ENCODE results near the gene SMIM27.
A peak's percentile ranks its signal among the peaks of the same experiment; 100 is the strongest.
"Not testable (repeated sequence)": the region's sequence is repeated elsewhere in the genome, so short reads cannot be mapped to it uniquely, and the experiment has no call there.

The SMIM27 gene, protein sequence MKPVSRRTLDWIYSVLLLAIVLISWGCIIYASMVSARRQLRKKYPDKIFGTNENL

DNA sequence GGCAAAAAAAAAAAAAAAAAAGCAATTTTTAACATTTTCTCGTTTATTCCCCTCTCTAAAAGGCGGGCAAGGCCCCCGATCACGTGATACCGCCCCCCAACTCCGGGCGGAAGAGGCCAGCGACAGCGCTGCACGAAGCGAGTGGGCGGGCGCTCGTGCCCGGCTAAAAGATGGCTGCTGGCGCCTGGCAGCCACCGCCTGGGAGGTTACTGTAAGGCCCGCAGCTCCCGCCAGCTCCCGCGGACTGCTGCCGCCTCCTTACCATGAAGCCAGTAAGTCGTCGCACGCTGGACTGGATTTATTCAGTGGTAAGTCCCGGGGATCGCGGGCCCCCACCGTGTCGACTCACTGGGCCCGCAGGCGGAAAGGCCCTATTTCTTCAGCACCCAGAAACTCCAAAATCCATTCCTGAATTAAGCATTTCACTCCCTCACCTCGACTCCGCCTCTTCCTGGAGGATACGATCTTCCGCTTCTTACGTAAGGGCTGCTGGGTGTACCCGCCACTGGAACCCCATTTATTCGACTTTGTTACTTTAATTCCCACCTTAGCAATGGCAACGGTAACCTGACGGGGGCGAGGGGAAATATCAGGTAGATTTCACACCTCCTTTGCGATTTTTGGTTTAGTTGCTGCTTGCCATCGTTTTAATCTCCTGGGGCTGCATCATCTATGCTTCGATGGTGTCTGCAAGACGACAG is at the start of gene SMIM27, which contains the start of gene TOPORS:
SMIM27 (plus strand) TSS at position 156 of the 701 bp plus-strand sequence; CDS start at position 264, 108 bp downstream.
TOPORS (minus strand) TSS at position 415 of the 701 bp plus-strand sequence; CDS start at position 265, 150 bp downstream.
- peak; percentile 97 for DNase-seq (ENCODE audit: low read depth, low spot score)

DNA sequence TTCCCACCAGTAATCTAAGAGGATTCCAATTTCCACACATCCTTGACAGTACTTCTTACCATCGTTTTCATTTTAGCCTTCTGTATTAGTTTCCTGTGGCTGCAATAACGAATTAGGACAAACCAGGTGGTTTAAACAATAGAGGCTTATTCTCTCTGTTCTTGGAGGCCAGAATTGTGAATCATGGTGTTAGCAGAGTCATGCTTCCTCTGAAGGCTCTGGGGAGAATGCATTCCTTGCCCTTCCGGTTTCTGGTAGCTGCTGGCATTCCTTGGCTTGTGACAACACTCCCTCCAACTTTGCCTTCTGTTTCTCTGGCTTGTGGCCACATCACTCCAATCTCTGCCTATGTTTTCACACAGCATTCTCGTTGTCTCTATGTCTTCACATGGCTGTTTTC is 49.7 kb upstream of the SMIM27 start:
- peak; percentile 70 for DNase-seq (ENCODE audit: low read depth, low spot score)

DNA sequence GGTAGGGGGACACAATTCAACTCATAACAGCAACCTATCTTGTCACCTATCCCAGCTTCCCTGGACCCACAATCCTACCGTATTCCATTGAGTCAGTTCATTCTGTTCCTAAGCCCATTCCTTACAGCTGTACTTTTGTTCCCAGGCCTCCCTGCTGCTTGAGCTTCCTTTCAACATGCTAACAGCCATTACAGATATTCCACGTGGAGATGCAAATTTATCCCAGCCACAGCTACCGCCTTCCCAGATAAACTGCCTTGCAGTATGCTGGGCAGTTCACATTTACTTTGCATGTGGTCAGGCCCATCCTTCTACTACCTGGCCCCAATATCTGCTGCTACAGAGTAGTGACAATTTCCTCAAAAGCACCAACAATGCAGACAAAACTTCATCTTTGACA is 49.1 kb upstream of the SMIM27 start:
- DNase-seq (ENCODE audit: low read depth, low spot score) = no peak

DNA sequence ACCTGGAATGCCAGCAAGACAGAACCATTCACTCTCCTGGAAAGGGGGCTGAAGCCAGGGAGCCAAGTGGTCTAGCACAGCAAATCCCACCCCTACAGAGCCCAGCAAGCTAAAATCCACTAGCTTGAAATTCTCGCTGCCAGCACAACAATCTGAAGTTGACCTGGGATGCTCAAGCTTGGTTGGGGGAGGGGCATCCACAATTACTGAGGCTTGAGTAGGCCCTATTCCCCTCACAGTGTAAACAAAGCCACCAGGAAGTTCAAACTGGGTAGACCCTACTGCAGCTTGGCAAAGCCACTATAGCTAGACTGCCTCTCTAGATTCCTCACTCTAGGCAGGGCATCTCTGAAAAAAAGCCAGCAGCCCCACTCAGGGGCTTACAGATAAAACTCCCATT is 43.4 kb upstream of the SMIM27 start:
- DNase-seq (ENCODE audit: low read depth, low spot score) = no peak

DNA sequence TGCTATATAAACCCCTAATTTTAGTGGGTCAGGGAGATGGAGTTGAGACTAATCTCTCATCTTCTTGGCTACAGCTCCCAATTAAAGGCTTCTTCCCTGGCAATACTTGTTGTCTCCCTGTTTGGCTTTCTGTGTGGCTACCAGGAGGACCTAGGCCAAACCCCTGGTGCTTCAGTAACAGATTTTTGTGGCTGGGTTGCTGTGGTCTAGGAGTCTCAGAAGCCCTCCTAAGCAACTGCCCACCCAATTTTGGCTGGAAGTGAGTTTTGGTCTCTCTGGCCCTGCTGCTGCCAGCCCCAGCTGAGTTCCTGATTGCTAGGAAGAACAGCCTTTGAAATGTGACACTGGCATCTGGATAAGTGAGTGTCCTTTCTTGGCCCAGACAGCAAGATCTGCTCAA is 35.9 kb upstream of the SMIM27 start:
- DNase-seq (ENCODE audit: low read depth, low spot score) = no peak

DNA sequence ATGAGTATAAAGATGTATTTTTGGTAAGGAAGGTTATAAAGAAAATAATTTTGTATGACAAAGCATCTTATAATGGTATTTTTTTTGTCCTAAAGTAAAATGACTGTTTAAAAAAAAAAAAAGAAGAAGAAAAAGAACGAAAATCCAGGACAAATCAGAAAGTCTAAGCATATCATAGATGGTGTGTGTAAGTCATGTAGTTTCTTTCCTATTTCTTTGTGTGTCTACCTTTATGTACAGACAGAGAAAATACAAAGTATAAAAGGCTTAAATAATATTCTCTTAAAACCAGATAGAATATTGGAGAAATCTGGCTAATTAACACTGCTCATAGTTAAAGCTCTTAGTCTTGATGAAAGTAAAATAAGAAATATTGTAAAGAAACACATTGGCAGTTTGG is 33.9 kb upstream of the SMIM27 start:
- no peak for DNase-seq (ENCODE audit: low read depth, low spot score)

DNA sequence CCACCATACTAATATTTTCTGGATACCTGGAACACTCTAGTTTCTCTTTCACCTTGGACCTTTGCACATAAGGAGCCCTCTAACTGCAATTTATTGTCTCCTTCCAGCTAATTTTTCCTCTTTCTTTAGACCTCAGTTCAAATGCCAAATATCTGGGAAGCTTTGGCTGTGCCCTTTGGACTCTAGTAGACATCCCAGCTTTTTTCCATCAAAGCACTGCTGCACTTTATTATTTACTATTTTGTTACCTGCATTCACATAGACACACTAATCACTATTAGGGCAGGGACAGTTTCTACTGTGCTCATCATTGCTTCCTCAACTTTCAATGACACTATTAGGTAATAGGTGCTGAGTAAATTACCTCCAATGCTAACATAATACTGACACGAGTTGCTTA is 28.2 kb upstream of the SMIM27 start:
- no peak for DNase-seq (ENCODE audit: low read depth, low spot score)

DNA sequence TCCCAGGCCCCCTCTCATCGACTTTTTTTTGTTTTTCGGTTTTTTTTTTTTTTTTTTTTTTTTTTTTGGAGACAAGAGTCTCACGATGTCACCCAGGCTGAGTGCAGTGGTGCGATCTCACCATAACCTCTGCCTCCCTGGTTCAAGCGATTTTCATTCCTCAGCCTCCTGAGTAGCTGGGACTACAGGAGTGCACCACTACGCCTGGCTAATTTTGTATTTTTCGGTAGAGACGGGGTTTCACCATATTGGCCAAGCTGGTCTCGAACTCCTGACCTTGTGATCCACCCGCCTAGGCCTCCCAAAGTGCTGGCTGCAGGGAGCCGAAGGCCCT is 27.6 kb upstream of the SMIM27 start:
- not testable (repeated sequence) for DNase-seq (ENCODE audit: low read depth, low spot score)

DNA sequence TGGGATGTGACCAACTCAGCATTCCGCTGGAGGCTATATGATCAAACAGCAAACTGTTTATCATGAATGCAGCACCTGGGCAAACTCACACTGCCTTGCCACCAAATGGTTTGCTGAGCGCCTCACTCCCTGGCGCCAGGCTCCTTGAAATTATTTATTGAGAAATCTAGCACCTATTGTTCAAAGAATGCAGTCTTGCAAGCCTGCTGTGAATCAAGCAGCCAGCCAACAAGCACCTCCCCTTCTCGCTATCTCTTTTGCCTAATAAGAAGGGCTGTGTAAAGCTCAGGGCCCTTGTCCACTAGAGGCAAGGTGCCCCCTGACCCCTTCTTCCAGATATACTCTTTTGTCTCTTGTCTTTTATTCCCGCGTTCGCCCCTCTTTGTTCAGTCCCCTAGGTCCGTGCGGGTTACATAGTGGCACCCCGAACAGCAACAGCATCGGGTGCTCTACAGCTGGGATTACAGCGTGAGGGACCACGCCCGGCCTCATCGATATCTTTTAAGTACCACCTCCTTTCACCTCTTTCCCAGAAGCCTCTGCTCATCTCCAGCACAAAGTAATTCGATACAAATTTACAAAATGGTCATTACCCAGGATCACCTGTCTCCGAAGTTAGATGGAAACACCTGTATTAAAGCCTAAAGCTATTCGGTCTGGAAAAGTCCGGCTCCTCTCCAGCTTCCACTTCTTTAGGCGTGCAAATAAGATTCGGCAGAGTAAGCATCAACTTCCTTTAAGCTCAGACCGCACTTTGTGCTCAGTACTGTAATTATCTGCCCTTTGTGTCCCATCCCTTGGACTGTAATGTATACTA is 27.0 kb upstream of the SMIM27 start:
- DNase-seq (ENCODE audit: low read depth, low spot score) = peak; percentile 17

DNA sequence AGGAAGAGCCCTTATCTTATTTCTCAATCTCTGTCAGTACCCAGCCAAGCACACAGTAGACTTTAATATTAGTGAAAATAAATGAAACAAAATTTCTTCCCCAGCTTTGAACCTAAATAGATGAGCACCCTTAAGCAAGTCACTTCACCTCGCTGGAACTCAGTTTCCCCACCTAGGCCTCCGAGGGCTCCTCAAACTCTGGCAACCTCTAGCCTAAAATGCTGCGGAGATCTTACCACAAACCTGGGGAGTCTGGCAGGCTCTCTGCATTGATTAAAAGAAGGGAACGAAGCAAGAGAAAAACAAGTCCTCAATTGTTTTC is 26.5 kb upstream of the SMIM27 start:
- no peak for DNase-seq (ENCODE audit: low read depth, low spot score)

DNA sequence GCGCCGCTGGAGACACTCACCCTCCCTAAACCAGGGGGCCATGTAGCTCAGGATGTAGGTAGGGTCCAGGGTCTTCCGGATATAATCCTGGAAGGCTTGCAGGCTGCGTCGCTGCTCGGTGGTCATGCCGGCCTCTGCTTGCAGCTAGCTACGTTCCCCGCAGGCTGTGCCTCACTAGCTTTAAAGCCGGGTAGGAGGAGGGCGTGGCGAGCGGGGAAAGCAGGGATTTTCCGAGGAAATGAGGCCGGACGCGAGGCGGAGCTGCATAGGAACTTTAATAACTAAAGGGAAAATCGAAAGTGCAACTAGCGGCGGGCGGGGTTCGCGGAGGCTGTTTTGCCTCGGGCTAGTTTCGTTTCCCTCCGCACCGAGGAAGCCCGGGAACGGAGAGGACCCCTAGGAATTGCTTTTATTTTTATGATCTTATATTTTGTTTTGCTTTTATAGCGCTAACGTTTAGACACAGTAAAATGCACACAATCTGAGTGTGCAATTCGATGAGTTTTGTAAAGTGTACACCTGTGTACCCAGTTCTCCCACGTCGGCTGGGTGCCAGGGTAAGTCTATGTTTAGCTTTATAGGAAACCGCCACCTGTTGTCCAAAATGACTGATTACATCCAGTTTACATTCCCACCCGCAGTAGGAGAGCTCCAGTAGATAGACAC is 26.0 kb upstream of the SMIM27 start, which contains the start of gene RIGI:
RIGI (minus strand) TSS at position 156 of the 666 bp plus-strand sequence; CDS start at position 126, 30 bp downstream.
- DNase-seq (ENCODE audit: low read depth, low spot score) = peak; percentile 96

DNA sequence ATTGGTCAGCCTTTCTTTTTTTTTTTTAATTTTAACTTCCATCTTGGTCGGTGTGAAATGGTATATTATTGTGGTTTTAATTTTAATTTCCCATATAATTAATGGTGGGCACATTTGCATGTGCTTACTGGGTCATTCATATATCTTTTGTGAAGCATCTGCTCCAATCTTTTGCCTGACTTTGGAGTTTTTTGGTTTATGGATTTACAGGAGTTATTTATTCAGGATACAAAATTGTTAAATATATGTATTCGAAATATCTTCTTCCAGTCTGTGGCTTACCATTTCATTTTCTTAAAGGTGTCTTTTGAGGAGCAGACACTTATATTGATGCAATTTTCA is 25.4 kb upstream of the SMIM27 start:
- no peak for DNase-seq (ENCODE audit: low read depth, low spot score)

DNA sequence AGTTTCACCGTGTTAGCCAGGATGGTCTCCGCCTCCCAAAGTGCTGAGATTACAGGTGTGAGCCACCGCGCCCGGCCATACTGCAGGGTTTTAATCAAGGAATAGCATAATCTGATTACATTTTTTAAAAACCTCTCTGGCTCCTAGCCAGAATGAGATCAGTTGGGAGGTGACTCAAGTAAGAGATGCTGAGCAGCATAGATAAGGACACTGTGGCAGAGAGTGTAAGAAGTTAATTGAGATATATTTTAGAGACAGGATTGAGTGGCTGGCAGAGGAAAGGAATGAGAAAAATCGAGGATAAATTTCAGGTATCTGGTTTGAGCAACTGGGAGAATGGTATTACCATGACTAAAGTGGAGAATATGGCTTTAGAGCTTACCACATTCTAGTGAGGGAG is 18.8 kb upstream of the SMIM27 start:
- DNase-seq (ENCODE audit: low read depth, low spot score) = no peak

DNA sequence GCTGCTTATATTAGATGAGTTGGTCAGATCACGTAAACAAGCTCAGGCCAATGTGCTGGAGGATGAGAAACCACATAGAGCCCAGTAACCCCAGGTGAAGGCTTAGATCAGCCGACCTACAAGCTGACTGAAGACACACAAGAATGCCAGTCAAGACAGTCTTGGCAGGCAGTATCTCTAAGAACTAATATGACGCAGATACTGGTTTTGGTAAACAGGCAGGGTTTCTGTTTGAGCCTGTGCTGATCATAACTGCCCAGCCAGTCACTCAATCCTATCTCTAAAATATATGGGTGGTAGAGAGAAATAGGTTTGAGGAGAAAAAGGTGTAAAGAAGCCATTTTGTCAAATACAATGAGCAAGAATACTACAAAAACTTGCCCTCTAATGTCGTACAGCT is 18.3 kb upstream of the SMIM27 start:
- DNase-seq (ENCODE audit: low read depth, low spot score) = no peak

DNA sequence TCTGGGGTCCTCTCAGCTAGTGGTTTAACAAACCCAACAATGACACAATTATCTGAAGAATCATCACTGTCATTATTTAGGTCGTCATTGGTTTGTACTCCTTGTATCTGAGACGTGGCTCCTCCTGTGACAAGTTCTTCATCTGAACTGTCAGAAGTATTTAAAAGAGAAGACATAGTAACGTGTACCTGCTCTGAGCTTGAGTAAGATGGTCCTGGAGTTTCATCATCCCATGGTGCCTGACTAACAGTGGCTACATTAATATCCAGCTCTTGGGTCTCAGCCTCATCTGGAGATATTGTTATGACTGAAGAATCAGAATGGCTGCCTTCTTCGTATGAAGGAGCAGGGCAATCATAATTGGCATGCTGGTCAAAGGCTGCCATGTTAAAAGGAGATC is 9.1 kb upstream of the SMIM27 start:
- no peak for DNase-seq (ENCODE audit: low read depth, low spot score)

DNA sequence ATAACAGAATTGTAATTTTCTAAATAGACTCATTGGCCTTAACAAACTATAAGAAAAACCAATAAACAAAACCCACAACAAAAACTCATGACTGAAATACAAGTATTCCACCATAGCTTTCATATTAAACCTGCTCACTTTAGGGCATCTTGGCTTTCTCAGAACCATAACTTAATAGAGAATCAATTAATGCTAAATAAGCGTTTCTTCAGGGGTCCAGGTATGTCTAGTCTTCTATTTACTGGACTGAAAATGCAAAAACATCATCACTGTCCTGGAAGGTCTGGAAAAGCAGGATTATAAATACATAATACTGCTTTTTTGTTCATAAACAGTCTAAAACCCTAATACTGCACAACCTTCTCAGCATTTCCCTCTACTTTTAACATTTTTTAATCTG is 6.2 kb upstream of the SMIM27 start:
- no peak for DNase-seq (ENCODE audit: low read depth, low spot score)

DNA sequence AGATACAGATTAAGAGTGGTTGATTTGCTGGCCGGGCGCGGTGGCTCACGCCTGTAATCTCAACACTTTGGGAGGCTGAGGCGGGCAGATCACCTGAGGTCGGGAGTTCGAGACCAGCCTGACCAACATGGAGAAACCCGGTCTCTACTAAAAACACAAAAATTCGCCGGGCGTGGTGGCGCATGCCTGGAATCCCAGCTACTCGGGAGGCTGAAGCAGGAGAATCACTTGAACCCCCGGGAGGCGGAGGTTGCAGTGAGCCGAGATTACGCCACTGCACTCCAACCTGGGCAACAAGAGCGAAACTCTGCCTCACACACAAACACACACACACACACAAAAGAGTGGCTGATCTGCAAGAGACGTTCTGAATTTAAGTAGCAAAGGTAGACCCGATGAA is 3.9 kb upstream of the SMIM27 start:
- not testable (repeated sequence) for DNase-seq (ENCODE audit: low read depth, low spot score)

DNA sequence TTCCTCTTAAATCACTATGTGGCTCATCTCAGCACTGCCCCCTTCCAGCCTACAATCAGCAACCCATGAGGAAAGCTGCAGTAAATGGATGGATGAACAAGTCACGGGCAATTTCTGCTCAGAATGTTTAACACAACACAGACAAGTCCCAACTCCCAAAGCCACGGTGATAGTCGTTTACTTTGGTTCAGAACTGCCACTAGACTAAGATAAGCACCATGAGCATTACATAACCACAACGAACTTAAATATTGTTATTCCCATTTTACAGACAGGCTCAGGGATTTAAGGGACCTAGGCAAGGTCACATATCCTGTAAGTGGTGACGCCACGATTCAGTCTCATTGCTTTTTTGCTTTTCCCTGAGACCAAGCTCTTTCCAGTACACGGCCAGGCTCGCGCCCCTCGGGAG is 2.0 kb upstream of the SMIM27 start:
- peak; percentile 57 for DNase-seq (ENCODE audit: low read depth, low spot score)

DNA sequence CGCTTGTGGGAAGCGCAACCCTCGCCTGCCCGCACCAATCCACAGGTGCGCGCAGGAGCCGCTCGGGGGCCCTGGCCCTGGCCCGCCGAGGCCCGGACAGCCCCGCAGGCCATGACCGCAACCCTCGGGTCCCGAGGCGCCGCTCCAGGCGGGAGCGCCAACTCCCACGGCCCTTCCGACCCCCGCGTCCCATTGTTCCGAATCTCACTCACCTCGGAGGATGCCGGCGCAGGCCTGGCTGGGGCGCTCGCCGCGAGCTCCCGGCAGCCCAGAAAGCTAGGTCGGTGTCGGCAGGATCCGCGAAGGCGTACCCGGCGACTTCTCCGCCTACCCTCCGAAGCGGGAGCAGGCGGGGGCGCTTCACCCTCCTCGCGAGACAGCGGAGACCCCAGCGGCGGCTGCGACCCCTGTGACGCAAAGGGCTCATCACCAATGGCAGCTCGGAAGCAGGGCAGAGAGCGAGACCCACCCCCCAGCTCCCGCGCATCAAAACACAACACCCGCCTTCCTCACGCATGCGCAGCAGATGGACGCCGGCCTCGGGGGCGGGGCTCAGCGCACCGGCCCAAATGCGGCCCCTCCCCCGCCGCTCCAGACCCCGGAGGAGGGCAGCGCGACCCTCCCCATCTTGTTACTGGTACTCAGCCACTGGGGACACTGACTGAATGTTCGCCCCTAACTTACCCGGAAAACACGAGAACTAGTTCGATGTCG is 1.4 kb upstream of the SMIM27 start:
- peak; percentile 98 for DNase-seq (ENCODE audit: low read depth, low spot score)

DNA sequence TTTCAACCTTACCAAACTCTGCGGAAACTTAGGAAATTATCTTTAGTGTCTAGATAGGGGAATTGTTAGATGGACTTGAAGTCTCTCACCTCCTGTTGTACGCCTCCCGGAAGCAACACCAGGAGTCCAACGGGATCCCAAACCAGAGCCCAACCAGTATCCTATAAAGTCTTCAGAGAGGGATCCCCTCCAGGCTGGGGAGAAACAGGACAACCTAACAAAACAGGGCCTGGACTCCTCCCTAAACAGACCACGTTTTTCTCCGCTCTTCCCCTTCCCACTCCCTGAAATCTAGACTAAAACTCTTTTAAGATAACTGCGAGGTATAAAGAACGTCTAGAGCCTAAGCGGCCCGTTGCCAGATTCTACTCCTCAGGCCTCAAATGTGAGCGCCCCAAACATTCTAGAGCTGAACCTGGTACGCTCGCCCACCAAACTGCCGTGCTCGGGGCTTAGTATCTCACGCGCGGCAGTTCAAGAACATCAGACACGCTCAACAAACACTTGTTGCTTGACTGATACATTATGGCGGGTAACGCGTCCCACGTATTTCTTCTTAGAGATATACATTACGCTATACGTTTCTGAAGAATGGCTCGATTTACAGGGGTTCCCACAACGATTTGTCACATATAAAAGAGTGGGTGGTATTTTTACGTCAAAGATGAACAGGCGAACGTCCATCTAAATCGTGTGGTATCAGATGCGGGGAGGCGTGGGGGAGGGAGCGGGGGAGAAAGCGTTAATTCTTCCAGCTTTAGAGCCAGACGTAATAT is 663 bp upstream of the SMIM27 start:
- no peak for DNase-seq (ENCODE audit: low read depth, low spot score)

DNA sequence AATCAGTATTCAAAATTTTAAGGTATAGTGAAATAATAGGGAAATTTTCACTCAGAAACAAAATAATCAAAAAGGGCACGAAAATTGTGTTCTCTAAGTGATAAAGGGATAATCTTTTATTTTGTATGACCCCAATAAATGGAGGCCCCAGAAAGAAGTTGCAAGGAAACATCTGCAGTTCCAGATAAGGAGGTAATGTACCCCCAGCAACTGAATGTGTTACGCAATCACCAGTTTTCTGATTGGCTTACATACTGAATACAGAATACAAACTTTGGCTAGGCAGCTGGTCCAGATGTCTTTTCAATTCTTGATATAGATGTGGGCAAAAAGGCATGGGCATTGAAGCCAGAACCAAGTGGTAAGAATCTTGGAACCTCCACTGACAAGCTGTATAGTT is 2.0 kb downstream of the SMIM27 start:
- no peak for DNase-seq (ENCODE audit: low read depth, low spot score)

All from astrocyte of the hippocampus (primary cell).